SK-N-SH treated with all-trans-retinoic acid at 6 μM for 48 hours (cell line): Measurements from ENCODE around the gene GSTM4.

Source experiments
- ATAC-seq: fragments of 200-7000 bp; cut with Tn5 transposase; 3 replicates; pipeline ENCODE4 v1.9.1; 2020; ENCODE audit warnings: mild to moderate bottlenecking, moderate library complexity
- ARNTL ChIP-seq: fragments of 450-650 bp; formaldehyde crosslinking; IDR thresholded peaks from 2 replicates; pipeline ENCODE4 v1.5.0; 2020; ENCODE audit warnings: low read depth, mild to moderate bottlenecking, moderate library complexity, borderline replicate concordance
- CSDC2 ChIP-seq: fragments of 250-450 bp; sonication (Bioruptor Pico); IDR thresholded peaks from 2 replicates; pipeline ENCODE4 v1.5.0; 2020; ENCODE audit warnings: mild to moderate bottlenecking, moderate library complexity
- ESRRG ChIP-seq: fragments of 250-450 bp; sonication (Bioruptor Pico); IDR thresholded peaks from 2 replicates; pipeline ENCODE4 v1.6.1; 2021; ENCODE audit warnings: mild to moderate bottlenecking
- GLIS3 ChIP-seq: fragments of 250-450 bp; sonication (Bioruptor Pico); IDR thresholded peaks from 2 replicates; pipeline ENCODE4 v1.5.0; 2020; ENCODE audit warnings: mild to moderate bottlenecking, moderate library complexity
- ISL1 ChIP-seq: fragments of 250-450 bp; sonication (Bioruptor Pico); IDR thresholded peaks from 2 replicates; pipeline ENCODE4 v2.1.2; 2022; ENCODE audit warnings: mild to moderate bottlenecking, moderate library complexity
- OSR1 ChIP-seq: fragments of 250-450 bp; sonication (Bioruptor Pico); IDR thresholded peaks from 2 replicates; pipeline ENCODE4 v1.8.0; 2022; ENCODE audit warnings: moderate library complexity, mild to moderate bottlenecking, inconsistent platforms
- PPARA ChIP-seq: fragments of 250-450 bp; sonication (Bioruptor Pico); IDR thresholded peaks from 2 replicates; pipeline ENCODE4 v1.5.0; 2020; ENCODE audit warnings: mild to moderate bottlenecking, borderline replicate concordance
- RARB ChIP-seq: fragments of 250-450 bp; sonication (Bioruptor Pico); IDR thresholded peaks from 2 replicates; pipeline ENCODE4 v1.8.0; 2021; ENCODE audit warnings: mild to moderate bottlenecking, moderate library complexity
- SNAI2 ChIP-seq: fragments of 250-450 bp; sonication (Bioruptor Pico); IDR thresholded peaks from 2 replicates; pipeline ENCODE4 v1.5.0; 2020; ENCODE audit warnings: mild to moderate bottlenecking, moderate library complexity
- TCF4 ChIP-seq: fragments of 250-450 bp; sonication (Bioruptor Pico); IDR thresholded peaks from 2 replicates; pipeline ENCODE4 v1.8.0; 2021; ENCODE audit warnings: mild to moderate bottlenecking, moderate library complexity, borderline replicate concordance
- TOX ChIP-seq: fragments of 250-450 bp; sonication (Bioruptor Pico); IDR thresholded peaks from 2 replicates; pipeline ENCODE4 v1.8.0; 2021; ENCODE audit warnings: mild to moderate bottlenecking, moderate library complexity, borderline replicate concordance
- ZFP3 ChIP-seq: fragments of 250-450 bp; sonication (Bioruptor Pico); IDR thresholded peaks from 2 replicates; pipeline ENCODE4 v1.5.0; 2020; ENCODE audit warnings: mild to moderate bottlenecking, moderate library complexity
- ZFP30 ChIP-seq: fragments of 450-650 bp; formaldehyde crosslinking; IDR thresholded peaks from 2 replicates; pipeline ENCODE4 v1.5.0; 2022; ENCODE audit warnings: mild to moderate bottlenecking, moderate library complexity
- ZNF565 ChIP-seq: fragments of 450-650 bp; formaldehyde crosslinking; conservative IDR thresholded peaks from 2 replicates; pipeline ENCODE4 v1.5.0; 2020; ENCODE audit warnings: low read depth, mild to moderate bottlenecking, moderate library complexity
- ZNF70 ChIP-seq: fragments of 450-650 bp; formaldehyde crosslinking; IDR thresholded peaks from 2 replicates; pipeline ENCODE4 v1.5.0; 2020; ENCODE audit warnings: mild to moderate bottlenecking, moderate library complexity
- ZNF8 ChIP-seq: fragments of 450-650 bp; formaldehyde crosslinking; IDR thresholded peaks from 2 replicates; pipeline ENCODE4 v1.5.0; 2020; ENCODE audit warnings: mild to moderate bottlenecking, moderate library complexity
- TF ChIP-seq, protein P1 (sequence below): fragments of 250-450 bp; sonication (Bioruptor Pico); IDR thresholded peaks from 2 replicates; pipeline ENCODE4 v1.8.0; 2021; ENCODE audit warnings: low read depth, mild to moderate bottlenecking, moderate library complexity, borderline replicate concordance
- TF ChIP-seq, protein P2 (sequence below): fragments of 250-450 bp; sonication (Bioruptor Pico); IDR thresholded peaks from 2 replicates; pipeline ENCODE4 v1.5.0; 2020; ENCODE audit warnings: mild to moderate bottlenecking, moderate library complexity
- TF ChIP-seq, protein P3 (sequence below): fragments of 250-450 bp; sonication (Bioruptor Pico); IDR thresholded peaks from 2 replicates; pipeline ENCODE4 v1.8.0; 2020; ENCODE audit warnings: mild to moderate bottlenecking, moderate library complexity, borderline replicate concordance

Gene GSTM4

DNA sequence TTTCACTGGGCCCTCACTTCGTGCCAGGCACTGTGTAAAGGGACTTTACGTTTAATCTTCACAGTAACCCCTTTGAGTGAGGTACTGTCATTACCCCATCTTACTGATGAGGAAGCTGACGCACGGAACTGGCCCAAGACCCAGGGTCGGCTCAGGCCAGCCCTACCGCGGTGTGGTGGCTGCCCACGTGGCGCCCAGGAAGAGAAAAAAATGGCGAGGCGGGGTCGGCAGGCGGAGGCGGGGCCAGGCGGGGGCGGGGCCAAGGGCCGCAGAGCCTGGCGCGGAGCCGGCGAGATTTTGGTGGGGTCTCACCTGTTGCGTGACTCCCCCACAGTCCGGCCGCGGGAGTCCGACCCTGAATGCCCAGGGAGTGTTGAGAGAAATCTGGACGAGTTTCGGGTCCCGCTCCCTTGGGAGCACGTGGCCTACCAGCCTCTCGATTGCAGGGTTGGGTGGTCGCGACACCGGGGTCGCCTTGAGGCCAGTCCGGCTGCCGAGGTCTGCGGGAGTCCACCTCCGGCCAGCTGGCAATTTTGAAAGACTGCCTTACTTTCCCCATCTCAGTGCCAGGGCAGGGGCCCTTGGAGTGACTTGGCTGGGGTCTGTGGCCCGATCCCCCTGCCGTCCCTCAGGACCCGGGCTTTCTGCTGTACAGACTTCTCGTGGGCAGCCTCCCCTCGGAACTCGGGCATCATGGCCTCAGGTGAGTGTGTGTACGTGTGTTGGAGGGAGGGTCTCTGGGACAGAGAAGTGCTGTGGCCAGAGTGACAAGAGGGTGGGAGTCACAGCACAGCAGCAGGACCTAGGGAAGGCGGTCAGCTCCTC lies 36.1 kb upstream of the GSTM4 start, which contains the start of the genes AMPD2 and GNAT2:
Gene AMPD2, plus strand, starts transcription at position 262 of the 825 bp plus-strand sequence. CDS start 1,339 bp downstream, outside the sequence.
Gene GNAT2, minus strand, starts transcription at position 41 of the 825 bp plus-strand sequence. CDS start 6,746 bp downstream, outside the sequence.
- TF ChIP-seq SNAI2 (CRISPR knock-in tag) (0 out of 2 replicates have a peak, but pooled peaks have one; percentile 30), OSR1 (CRISPR knock-in tag) (no peak)
- ATAC-seq: peak; percentile 63

DNA sequence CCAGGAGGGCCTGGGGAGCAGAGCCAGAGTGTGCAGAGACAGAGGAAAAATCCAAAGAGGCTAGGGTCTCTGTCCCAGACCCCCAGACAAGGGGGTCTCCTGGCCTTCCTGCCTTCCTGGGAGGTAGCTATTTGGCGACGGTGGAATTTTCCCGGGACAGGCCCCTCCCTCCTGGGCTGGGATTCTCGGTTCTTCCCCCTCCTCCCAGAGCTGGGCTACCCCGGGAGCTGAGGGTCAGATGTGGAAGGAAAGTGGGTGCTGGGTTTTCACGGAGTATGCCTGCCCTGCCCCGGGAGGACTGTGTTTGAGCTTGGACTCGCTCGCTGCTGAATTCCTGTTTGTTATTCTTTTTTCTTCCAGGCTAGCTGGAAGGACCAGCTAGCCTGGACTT lies 35.5 kb upstream of the GSTM4 start:
- peak; percentile 56 for ATAC-seq
- TF ChIP-seq ZNF70 (no peak), GLIS3 (CRISPR knock-in tag) (no peak), ESRRG (CRISPR knock-in tag) (no peak), OSR1 (CRISPR knock-in tag) (no peak), ZFP3 (no peak), RARB (CRISPR knock-in tag) (no peak), ZNF565 (CRISPR knock-in tag) (no peak), ZFP30 (CRISPR knock-in tag) (no peak), TCF4 (CRISPR knock-in tag) (no peak), ZNF8 (CRISPR knock-in tag) (no peak), ARNTL (CRISPR knock-in tag) (no peak)
- TF ChIP-seq, protein P1, sequence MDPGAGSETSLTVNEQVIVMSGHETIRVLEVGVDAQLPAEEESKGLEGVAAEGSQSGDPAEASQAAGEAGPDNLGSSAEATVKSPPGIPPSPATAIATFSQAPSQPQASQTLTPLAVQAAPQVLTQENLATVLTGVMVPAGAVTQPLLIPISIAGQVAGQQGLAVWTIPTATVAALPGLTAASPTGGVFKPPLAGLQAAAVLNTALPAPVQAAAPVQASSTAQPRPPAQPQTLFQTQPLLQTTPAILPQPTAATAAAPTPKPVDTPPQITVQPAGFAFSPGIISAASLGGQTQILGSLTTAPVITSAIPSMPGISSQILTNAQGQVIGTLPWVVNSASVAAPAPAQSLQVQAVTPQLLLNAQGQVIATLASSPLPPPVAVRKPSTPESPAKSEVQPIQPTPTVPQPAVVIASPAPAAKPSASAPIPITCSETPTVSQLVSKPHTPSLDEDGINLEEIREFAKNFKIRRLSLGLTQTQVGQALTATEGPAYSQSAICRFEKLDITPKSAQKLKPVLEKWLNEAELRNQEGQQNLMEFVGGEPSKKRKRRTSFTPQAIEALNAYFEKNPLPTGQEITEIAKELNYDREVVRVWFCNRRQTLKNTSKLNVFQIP (CRISPR knock-in tag): no peak
- TF ChIP-seq, protein P2, sequence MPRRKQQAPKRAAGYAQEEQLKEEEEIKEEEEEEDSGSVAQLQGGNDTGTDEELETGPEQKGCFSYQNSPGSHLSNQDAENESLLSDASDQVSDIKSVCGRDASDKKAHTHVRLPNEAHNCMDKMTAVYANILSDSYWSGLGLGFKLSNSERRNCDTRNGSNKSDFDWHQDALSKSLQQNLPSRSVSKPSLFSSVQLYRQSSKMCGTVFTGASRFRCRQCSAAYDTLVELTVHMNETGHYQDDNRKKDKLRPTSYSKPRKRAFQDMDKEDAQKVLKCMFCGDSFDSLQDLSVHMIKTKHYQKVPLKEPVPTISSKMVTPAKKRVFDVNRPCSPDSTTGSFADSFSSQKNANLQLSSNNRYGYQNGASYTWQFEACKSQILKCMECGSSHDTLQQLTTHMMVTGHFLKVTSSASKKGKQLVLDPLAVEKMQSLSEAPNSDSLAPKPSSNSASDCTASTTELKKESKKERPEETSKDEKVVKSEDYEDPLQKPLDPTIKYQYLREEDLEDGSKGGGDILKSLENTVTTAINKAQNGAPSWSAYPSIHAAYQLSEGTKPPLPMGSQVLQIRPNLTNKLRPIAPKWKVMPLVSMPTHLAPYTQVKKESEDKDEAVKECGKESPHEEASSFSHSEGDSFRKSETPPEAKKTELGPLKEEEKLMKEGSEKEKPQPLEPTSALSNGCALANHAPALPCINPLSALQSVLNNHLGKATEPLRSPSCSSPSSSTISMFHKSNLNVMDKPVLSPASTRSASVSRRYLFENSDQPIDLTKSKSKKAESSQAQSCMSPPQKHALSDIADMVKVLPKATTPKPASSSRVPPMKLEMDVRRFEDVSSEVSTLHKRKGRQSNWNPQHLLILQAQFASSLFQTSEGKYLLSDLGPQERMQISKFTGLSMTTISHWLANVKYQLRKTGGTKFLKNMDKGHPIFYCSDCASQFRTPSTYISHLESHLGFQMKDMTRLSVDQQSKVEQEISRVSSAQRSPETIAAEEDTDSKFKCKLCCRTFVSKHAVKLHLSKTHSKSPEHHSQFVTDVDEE (CRISPR knock-in tag): no peak

DNA sequence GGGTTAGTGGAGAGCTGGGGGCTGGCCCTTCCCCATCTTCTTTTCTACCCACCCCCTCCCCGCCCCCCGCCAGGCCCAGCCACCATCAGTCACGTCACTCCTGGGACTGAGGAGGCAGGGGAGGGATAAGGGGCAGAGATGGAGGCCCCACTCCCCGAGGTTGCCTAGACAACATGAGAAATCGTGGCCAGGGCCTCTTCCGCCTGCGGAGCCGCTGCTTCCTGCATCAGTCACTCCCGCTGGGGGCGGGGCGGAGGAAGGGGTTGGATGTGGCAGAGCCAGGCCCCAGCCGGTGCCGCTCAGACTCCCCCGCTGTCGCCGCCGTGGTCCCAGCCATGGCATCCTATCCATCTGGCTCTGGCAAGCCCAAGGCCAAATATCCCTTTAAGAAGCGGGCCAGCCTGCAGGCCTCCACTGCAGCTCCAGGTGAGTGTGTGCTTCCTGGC lies 35.0 kb upstream of the GSTM4 start:
- ATAC-seq: peak; percentile 90
- TF ChIP-seq TOX (CRISPR knock-in tag) (no peak), PPARA (no peak), ZNF8 (CRISPR knock-in tag) (no peak)
- TF ChIP-seq, protein P1 (CRISPR knock-in tag): no peak

DNA sequence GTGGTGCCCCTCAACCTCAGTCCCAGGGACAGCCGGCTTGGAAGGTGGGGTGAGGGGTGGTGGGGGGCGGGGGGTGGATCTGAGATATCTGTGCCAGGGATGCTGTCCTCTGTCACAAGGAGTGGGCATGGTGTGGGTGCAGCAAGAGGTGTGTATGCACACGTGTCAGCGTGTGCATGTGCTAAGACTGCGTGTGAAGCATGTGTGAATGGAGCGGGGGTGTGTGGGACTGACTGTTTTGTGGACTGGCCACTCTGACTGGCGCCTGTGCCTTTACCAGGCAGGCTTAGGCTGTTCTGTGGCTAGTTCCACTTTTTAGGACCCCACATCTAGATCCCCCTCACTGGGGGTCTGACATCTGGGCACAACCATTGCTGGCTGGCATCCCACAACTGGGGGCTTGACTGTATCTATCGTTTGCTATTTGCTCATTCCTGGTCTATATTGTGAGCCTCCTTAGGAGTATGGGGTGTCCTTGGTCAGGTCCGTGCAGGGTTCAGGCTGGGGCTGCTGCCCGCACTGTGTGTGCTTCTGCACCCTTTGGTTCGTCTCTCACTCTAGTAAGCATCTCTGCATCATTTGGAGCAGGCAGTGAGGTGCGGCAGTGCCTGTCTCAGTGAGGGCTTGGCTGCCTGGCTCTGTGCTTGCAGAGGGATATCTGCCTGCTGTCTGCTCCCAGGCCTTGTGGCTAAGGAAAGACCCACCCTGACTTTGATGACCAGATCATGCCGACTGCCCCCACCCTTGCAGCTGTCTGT lies 34.3 kb upstream of the GSTM4 start:
- TF ChIP-seq SNAI2 (CRISPR knock-in tag): no peak
- TF ChIP-seq, protein P3, sequence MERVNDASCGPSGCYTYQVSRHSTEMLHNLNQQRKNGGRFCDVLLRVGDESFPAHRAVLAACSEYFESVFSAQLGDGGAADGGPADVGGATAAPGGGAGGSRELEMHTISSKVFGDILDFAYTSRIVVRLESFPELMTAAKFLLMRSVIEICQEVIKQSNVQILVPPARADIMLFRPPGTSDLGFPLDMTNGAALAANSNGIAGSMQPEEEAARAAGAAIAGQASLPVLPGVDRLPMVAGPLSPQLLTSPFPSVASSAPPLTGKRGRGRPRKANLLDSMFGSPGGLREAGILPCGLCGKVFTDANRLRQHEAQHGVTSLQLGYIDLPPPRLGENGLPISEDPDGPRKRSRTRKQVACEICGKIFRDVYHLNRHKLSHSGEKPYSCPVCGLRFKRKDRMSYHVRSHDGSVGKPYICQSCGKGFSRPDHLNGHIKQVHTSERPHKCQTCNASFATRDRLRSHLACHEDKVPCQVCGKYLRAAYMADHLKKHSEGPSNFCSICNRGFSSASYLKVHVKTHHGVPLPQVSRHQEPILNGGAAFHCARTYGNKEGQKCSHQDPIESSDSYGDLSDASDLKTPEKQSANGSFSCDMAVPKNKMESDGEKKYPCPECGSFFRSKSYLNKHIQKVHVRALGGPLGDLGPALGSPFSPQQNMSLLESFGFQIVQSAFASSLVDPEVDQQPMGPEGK: no peak
- no peak for TF ChIP-seq OSR1 (CRISPR knock-in tag)
- no peak for TF ChIP-seq ZNF70
- no peak for TF ChIP-seq TOX (CRISPR knock-in tag)
- TF ChIP-seq ZFP3: no peak
- TF ChIP-seq GLIS3 (CRISPR knock-in tag): no peak
- TF ChIP-seq ISL1: no peak
- TF ChIP-seq, protein P2 (CRISPR knock-in tag): no peak
- TF ChIP-seq CSDC2 (CRISPR knock-in tag): no peak
- TF ChIP-seq, all 23 proteins: peak for 0
- ATAC-seq: no peak
